GM12874 (cell line): ENCODE measurements around the gene APC2.
A peak's percentile ranks its signal among the peaks of the same experiment; 100 is the strongest.

Experiments used
- TF ChIP-seq, protein P1 (sequence below): IDR thresholded peaks from 2 replicates; pipeline ENCODE4 v1.5.1; 2011; ENCODE audit warnings: low read depth, mild to moderate bottlenecking, control low read depth, low read length, moderate library complexity; ENCODE audit not compliant: insufficient read depth

APC2 gene

DNA sequence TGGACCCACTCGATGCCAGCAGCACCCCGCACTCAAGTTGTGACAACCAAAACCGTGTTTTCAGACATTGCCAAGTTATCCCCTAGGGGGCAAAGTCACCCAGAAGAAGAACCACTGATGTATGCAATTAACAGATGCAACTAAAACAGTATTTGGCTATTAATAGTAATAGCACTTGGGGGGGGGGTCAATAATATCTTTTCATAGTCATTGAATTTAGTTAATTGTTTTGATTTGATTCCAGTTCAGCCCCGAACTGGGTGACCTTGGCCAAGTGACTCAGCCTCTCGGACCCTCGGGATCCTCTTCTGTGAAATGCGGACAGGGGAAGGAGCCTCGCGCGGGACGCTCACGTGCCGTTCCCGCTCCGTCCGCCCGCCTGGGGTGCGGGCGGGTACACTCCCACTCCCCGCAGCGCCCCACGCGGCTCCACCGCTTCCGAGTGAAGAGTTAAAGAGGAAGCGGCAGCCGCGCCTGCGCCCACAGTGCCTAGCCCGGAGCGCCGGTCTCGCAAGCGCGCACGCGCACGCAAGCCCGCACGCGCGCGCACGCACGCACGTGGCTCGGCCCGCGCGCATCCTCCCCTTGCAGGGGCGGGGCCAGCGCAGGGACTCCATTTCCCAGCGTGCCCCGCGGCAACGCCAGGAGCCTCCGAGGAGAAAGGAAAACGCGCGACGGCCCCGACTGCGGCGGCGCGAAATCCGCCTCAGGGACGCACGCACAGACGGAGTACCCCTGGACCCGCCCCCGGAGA lies 43.0 kb upstream of the APC2 start:
- TF ChIP-seq, protein P1, sequence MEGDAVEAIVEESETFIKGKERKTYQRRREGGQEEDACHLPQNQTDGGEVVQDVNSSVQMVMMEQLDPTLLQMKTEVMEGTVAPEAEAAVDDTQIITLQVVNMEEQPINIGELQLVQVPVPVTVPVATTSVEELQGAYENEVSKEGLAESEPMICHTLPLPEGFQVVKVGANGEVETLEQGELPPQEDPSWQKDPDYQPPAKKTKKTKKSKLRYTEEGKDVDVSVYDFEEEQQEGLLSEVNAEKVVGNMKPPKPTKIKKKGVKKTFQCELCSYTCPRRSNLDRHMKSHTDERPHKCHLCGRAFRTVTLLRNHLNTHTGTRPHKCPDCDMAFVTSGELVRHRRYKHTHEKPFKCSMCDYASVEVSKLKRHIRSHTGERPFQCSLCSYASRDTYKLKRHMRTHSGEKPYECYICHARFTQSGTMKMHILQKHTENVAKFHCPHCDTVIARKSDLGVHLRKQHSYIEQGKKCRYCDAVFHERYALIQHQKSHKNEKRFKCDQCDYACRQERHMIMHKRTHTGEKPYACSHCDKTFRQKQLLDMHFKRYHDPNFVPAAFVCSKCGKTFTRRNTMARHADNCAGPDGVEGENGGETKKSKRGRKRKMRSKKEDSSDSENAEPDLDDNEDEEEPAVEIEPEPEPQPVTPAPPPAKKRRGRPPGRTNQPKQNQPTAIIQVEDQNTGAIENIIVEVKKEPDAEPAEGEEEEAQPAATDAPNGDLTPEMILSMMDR = peak; percentile 37

DNA sequence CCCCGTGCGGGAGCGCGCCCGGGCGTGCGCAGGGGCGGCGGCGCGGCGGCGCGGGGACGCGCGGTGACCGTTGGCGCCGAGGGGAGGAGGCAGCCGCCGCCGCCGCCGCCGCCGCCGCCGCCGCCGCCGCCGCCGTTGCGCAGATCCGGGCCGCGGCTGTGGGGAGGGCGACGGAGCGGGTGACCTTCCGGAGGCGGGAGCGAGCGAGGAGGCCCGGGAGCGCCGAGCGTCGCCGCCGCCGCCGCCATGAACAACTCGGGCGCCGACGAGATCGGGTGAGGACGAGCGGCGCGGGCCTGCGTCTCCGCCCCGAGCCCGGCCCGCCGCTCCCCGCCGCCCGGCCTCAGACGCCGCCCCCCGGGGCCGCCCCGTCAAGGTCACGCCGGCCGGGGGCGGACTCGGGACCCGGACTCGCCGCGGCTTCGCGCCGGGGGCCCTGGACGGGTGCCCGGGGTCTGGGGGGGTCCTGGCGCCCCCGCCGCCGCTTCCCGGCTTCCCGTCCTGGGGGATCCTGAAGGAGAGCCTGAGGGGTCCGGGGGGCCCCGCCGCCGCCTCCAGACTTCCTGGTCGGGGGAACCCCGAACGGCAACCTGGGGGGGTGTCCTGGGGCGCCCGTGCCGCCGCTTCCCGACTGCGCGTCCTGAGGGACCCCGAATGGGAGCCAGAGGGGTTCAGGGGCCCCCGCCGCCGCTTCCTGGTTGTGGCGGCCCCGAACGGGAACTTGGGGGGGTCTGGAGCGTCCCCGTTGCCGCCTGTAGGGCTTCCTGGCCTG lies 42.2 kb upstream of the APC2 start, which contains the start of gene DAZAP1:
Gene DAZAP1 (plus strand): TSS at position 59 of the 772 bp plus-strand sequence. CDS start 188 bp downstream, at position 247.
- TF ChIP-seq, protein P1 = no peak

DNA sequence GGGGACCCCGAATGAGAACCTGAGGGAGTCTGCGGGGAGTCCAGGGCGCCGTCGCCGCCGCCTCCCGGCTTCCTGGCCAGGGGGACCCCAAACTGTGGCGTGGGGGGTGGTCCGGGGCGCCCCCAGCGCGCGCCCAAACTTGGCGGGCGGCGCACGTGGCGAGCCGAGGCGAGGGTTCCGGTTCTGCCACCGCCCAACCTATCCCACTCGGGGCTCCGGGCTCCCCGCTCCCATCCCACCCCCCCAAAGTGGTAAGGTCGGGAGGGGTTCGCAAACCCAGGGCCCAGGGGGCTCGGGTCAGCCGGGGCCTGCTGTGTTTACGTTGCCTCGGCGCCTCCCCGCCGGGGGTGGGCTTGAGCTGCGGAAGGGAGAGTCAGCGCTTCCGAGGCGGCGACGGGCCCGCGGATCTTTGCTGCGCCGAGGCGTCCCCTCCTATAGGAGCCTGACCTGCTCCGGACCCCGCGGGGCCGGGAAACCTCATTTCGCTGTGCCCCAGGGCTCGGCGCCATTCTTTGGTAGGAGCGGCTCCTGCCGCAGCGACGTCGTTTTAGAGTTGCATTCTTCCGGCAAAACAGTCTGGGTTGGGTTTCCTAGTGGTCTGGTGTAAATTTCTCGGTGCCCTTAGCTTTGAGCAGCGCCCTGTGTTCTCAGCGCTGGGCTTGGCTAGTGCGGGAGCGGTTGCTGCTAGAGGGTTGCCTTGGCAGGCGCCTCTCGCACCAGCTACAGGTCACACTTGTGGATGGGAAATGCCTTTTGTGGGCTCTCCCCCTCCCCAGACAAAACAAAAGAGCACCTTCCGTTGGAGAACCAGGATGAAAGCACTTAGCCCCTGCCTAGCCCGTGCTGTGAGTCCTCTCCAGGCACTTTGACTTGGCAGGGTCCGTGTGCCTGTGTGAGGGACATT lies 41.4 kb upstream of the APC2 start:
- TF ChIP-seq, protein P1 = no peak

DNA sequence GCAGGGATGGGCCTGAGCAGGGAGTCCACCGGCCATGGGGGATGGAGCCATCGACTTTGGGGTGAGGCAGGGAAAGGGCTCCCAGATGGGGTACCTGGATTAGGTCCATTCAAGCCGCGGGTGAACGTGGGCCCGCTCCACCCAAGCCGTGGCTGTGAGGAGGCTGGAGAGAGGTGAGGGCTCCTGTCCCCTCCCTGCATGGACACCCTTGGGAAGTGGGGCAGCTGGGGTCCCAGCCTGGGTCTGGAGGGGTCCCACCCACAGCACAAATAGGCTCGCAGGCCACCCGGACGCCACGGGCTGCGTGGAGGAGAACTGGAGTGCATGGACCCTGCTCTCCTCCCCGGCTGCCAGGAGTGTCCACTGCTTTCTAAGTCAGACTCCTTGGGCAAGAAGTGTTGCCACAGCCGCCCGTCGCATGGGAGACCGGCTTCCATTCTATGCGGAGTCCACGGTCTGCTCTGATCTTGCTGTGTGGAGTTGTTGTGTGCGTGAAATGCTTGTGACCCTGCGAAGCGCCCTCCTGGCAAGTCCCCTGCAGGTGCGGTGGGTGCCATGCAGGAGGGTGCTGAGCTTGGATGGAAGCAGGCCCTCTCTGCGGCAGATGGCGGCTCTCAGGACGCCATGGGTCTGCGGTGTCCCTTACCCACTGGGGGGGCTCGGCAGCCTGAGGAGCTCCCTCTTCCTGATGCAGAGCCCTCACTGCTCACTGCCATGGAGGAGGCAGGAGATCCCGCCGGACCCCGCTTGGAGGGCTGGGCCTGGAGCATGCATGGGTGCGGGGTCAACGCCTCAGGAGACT lies 40.5 kb upstream of the APC2 start:
- TF ChIP-seq, protein P1 = no peak

DNA sequence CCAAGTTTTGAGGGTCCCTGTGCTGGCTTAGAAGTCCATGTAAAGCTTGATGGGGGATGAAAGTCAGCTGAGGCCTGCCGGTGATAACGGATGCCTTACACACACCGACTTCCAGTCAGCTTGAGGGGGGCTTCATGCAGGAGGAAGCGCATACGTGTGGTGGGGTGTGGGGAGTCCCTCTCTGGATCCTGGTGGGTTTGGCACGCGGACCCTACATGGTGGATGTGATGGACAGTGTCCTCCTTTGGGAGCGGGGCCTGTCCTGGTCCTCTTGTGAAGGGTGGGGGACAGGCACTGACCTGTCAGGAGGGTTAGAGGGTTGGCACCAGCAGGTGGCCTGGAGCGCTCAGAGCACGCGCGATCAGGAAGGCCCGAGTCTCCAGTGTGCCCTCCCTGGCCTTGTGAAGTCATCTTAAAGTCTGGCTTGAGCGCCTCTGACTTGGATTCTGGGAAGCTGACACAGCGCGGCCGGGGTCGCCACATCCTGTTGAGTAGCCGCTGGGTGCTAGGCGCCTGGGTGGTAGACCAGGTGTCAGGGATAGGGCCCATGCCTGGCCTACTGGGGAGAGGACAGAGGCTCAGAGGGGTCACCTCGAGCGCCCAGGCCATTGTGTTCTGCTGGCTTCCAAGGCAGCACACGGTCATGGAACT lies 39.7 kb upstream of the APC2 start:
- TF ChIP-seq, protein P1 = no peak

DNA sequence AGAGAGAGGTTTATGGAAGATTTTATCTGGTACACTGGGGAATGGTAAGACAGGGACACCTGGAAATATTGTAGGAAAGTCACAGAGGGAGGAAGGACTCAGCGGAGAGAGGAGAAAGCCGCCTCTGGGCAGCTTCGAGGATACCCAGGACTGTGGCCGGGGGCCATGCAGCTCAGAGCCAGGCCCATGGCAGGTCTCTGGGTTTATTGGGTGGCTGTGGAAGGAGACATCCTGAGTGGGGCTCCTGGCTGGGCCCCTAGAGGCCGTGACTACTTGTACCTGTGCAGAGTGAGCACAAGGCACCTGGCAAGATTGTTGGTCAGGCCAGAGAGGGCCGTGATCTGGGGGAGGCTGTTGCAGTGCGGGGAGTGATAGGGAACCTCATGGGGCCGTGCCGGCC lies 39.1 kb upstream of the APC2 start:
- TF ChIP-seq, protein P1 = no peak
